Common myeloid progenitor, CD34-positive (primary cell): ENCODE measurements around the gene EPS15.

Experiments
- CTCF ChIA-PET: fragments of 350-600 bp; sonication (Branson Sonifier 250); formaldehyde crosslinking; loops from one replicate; lab custom pipeline; 2021; ENCODE audit warnings: antibody characterized with exemption; lab: Charles Lee
- POLR2A ChIA-PET: fragments of 350-600 bp; sonication (Branson Sonifier 250); formaldehyde crosslinking; loops from one replicate; lab custom pipeline; 2021; ENCODE audit warnings: antibody characterized with exemption; lab: Charles Lee
- DNase-seq, 3 donors: peaks; one replicate each; pipeline versions ENCODE4 v3.0.0 to v3.0.0-alpha.2; 2013
- H3K27ac ChIP-seq, 2 experiments: 1 replicate in 1 of 2; 2 replicates in 1 of 2; pipeline ENCODE4 v1.7.0; 2013; ENCODE audit warnings: inconsistent platforms in 2 of 2, low read length in 2 of 2, mild to moderate bottlenecking in 2 of 2, low read depth in 1 of 2, moderate library complexity in 1 of 2; ENCODE audit not compliant: severe bottlenecking in 2 of 2, insufficient read depth in 1 of 2, poor library complexity in 1 of 2
- H3K27me3 ChIP-seq, 5 experiments: replicated peaks in 2 of 5; 1 replicate in 3 of 5; 2 replicates in 2 of 5; pipeline versions ENCODE4 v1.6.1 to v1.7.0; 2013; ENCODE audit warnings: low read length in 4 of 5, mild to moderate bottlenecking in 2 of 5, moderate library complexity in 2 of 5, inconsistent platforms in 1 of 5; ENCODE audit not compliant: insufficient read depth in 5 of 5, control insufficient read depth in 4 of 5
- H3K36me3 ChIP-seq, 4 experiments: 1 replicate in 2 of 4; 2 replicates in 2 of 4; pipeline versions ENCODE4 v1.6.1 to v1.7.0; 2013; ENCODE audit warnings: low read length in 3 of 4, control low read depth in 1 of 4, mild to moderate bottlenecking in 1 of 4; ENCODE audit not compliant: control insufficient read depth in 4 of 4, insufficient read depth in 4 of 4
- H3K4me1 ChIP-seq, 4 experiments: 1 replicate in 3 of 4; 2 replicates in 1 of 4; pipeline versions ENCODE4 v1.6.1 to v1.7.1; 2013; ENCODE audit warnings: low read length in 3 of 4, mild to moderate bottlenecking in 3 of 4, control low read depth in 1 of 4, inconsistent platforms in 1 of 4, moderate library complexity in 1 of 4; ENCODE audit not compliant: control insufficient read depth in 4 of 4, insufficient read depth in 4 of 4; ENCODE audit errors: control extremely low read depth in 1 of 4
- H3K4me3 ChIP-seq, 7 experiments: 1 replicate in 4 of 7; 2 replicates in 3 of 7; pipeline versions ENCODE4 v1.5.1 to v1.7.0; 2013; ENCODE audit warnings: mild to moderate bottlenecking in 7 of 7, low read length in 6 of 7, moderate library complexity in 6 of 7, inconsistent platforms in 2 of 7, low read depth in 2 of 7, control low read depth in 1 of 7; ENCODE audit not compliant: insufficient read depth in 4 of 7, control insufficient read depth in 1 of 7; ENCODE audit errors: extremely low read depth in 1 of 7
- H3K9me3 ChIP-seq, 5 experiments: 1 replicate in 4 of 5; 2 replicates in 1 of 5; pipeline versions ENCODE4 v1.6.1 to v1.7.1; 2013; ENCODE audit warnings: low read length in 4 of 5, mild to moderate bottlenecking in 2 of 5, inconsistent platforms in 1 of 5, low read depth in 1 of 5, moderate library complexity in 1 of 5; ENCODE audit not compliant: control insufficient read depth in 4 of 5, insufficient read depth in 2 of 5; ENCODE audit errors: control extremely low read depth in 1 of 5
- WGBS: methylation state at CpG from one replicate; pipeline ENCODE4 v1.1.5; 2013; ENCODE audit not compliant: insufficient coverage; 5-methylcytosine and 5-hydroxymethylcytosine counted together

Gene EPS15

GRCh38 chr1:51543858-51544257 lies 24.8 kb upstream of the EPS15 start:
- ChIA-PET CTCF (interaction anchor here (2.8 kb wide), 1 partner anchor 9 kb away, joined by 9 read pairs; no protein-coding TSS in a partner anchor), POLR2A (no interaction called here)
- no peak for DNase-seq

GRCh38 chr1:51542158-51542953 lies 23.3 kb upstream of the EPS15 start:
- CTCF ChIA-PET, result interaction anchor here (0.5 kb wide), 1 partner anchor 97 kb away, joined by 3 read pairs; no protein-coding TSS in a partner anchor
- no peaks in the 10 kb centered on the region for H3K36me3 ChIP-seq
- H3K9me3 ChIP-seq, result no peaks in the 10 kb centered on the region
- H3K27ac ChIP-seq, result no peak overlapping the region
- POLR2A ChIA-PET, result no interaction called here
- WGBS, result 100% methylated on average over 1 of the region's 4 CpGs
- H3K4me1 ChIP-seq, result no peaks in the 10 kb centered on the region
- no peak overlapping the region for H3K4me3 ChIP-seq
- H3K27me3 ChIP-seq, result no peaks in the 10 kb centered on the region
- no peak for DNase-seq

More at GRCh38 chr1:51543858-51544257, 24.8 kb upstream of the EPS15 start:
- H3K9me3 ChIP-seq, result no peaks in the 10 kb centered on the region
- no peak overlapping the region for H3K27ac ChIP-seq
- peaks cover 0 to 9% (median 6%) of the 10 kb centered on the region in 4 experiments for H3K4me1 ChIP-seq
- H3K4me3 ChIP-seq, result no peak overlapping the region
- WGBS, result no CpG with 5 or more reads among the region's 2 CpGs
- H3K27me3 ChIP-seq, result no peaks in the 10 kb centered on the region
- H3K36me3 ChIP-seq, result no peaks in the 10 kb centered on the region

GRCh38 chr1:51541313-51542050 lies 22.4 kb upstream of the EPS15 start:
- no peaks in the 10 kb centered on the region for H3K27me3 ChIP-seq
- ChIA-PET POLR2A (no interaction called here), CTCF (interaction anchor here (0.5 kb wide), 1 partner anchor 96 kb away, joined by 3 read pairs; no protein-coding TSS in a partner anchor)
- no peak overlapping the region for H3K4me3 ChIP-seq
- no peak overlapping the region for H3K27ac ChIP-seq
- DNase-seq, result no peak
- H3K36me3 ChIP-seq, result no peaks in the 10 kb centered on the region
- no peaks in the 10 kb centered on the region for H3K4me1 ChIP-seq
- 70% methylated on average over 2 of the region's 2 CpGs for WGBS
- no peaks in the 10 kb centered on the region for H3K9me3 ChIP-seq

GRCh38 chr1:51537568-51537967 lies 18.5 kb upstream of the EPS15 start:
- H3K36me3 ChIP-seq, result no peaks in the 10 kb centered on the region
- CTCF ChIA-PET, result interaction anchor here (1.1 kb wide), 1 partner anchor 89 kb away, joined by 3 read pairs; no protein-coding TSS in a partner anchor
- no peaks in the 10 kb centered on the region for H3K27me3 ChIP-seq
- no peak overlapping the region for H3K4me3 ChIP-seq
- POLR2A ChIA-PET, result no interaction called here
- H3K4me1 ChIP-seq, result peaks cover 0 to 7% (median 6%) of the 10 kb centered on the region in 4 experiments
- H3K9me3 ChIP-seq, result no peaks in the 10 kb centered on the region
- no CpG with 5 or more reads among the region's 1 CpG for WGBS
- H3K27ac ChIP-seq, result no peak overlapping the region
- no peak for DNase-seq

- CTCF ChIA-PET, result interaction anchor here (0.6 to 4.3 kb wide), 9 partner anchors 10 to 113 kb away, joined by 3 to 19 read pairs (median 4); partner anchors contain the start of gene EPS15
- Histone ChIP-seq H3K27me3 (no peaks in the 10 kb centered on the region), H3K27ac (no peak overlapping the region), H3K9me3 (no peaks in the 10 kb centered on the region), H3K4me3 (no peak overlapping the region), H3K4me1 (peaks cover 0 to 7% (median 6%) of the 10 kb centered on the region in 4 experiments), H3K36me3 (no peaks in the 10 kb centered on the region)
- WGBS, result 0% methylated on average over 1 of the region's 3 CpGs
- POLR2A ChIA-PET, result no interaction called here
- peak; percentile 70 to 79 (median 77) for DNase-seq
These were observed 16.0 kb upstream of the EPS15 start for GRCh38 chr1:51535006-51535592.

GRCh38 chr1:51534447-51534846 lies 15.4 kb upstream of the EPS15 start:
- Histone ChIP-seq H3K9me3 (no peaks in the 10 kb centered on the region), H3K4me1 (peaks cover 0 to 7% (median 6%) of the 10 kb centered on the region in 4 experiments), H3K27ac (no peak overlapping the region), H3K27me3 (no peaks in the 10 kb centered on the region), H3K4me3 (no peak overlapping the region), H3K36me3 (no peaks in the 10 kb centered on the region)
- no CpG with 5 or more reads among the region's 3 CpGs for WGBS
- CTCF ChIA-PET, result interaction anchor here (0.9 to 4.3 kb wide), 10 partner anchors 11 to 192 kb away, joined by 3 to 19 read pairs (median 4); partner anchors contain the start of gene EPS15
- POLR2A ChIA-PET, result no interaction called here
- no peak for DNase-seq
